NK-92 treated with Interleukin-12 subunit alpha and Interleukin-12 subunit beta, amount 100 ng/mL, for 24 hours (cell line): ENCODE results near the gene VIPR2.
"Not testable (repeated sequence)": the region's sequence is repeated elsewhere in the genome, so short reads cannot be mapped to it uniquely, and the experiment has no call there.

Experiments
- DNase-seq: peaks from one replicate; lab custom pipeline; 2025; lab: John Stamatoyannopoulos, UW

VIPR2 gene, protein sequence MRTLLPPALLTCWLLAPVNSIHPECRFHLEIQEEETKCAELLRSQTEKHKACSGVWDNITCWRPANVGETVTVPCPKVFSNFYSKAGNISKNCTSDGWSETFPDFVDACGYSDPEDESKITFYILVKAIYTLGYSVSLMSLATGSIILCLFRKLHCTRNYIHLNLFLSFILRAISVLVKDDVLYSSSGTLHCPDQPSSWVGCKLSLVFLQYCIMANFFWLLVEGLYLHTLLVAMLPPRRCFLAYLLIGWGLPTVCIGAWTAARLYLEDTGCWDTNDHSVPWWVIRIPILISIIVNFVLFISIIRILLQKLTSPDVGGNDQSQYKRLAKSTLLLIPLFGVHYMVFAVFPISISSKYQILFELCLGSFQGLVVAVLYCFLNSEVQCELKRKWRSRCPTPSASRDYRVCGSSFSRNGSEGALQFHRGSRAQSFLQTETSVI

DNA sequence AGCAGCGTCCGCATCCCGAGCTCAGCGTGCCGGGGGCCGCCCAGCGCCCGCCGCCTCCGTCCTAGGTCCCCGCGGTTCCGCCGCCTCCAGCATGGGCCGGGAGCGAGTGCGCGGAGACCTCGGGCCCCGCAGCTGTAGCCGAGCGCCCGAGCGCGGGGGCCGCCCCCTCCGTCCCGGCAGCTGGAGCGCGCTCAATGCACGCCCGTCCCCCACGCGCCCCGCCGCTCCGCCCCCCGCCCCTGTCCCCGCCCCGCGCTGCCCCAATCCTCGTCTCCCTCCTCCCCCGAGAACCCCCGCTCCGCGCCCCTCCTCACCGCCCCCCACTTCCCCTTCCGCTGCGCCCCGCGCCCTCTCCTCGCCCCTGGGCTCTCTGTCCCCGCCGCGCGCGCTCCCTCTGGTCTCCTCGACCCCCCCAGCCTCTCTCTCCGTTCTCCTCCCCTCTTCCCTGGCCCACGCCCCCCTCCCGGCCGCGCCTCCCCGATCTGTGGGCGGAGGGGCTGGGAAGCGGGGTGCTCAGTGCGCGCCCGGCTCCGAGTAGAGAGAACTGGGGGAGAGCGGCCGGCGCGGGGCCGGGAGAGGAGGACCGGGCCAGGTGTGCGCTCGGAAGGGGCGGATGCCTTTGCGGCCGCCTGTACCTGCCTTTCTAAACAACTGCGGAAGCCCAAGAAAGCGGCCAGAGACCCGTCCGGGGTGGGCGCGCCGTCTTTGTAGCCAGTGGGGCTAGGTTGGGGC, at the start of gene VIPR2:
Gene VIPR2 (minus strand): TSS at position 110 of the 732 bp plus-strand sequence. CDS start 96 bp downstream, at position 14.
- no peak for DNase-seq

DNA sequence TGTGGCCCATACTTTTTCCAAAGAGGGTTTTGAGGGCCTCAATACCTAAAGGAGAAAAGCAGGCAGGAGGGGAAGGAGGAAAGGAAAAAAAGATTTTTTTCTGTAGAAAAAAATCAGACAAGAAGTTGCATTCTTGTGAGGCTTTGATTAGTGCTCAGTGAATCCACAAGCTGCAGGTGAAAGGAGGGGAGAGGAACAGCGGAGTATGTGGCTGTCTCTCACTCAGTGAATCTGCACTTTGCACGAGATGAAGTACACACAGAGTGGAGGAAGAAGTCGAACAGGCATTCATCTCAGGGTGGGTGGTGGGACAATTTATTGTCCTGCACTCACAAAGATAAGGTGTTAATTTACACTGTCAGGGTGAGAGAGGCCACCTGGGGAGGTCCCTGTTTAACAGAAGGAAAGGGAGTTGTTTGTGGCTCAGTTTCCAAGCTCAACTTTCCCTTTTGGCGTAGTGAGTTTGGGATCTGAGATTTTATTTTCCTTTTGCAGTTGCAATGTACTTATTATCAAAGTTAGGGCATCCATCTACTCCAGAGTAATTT, 49.0 kb upstream of the VIPR2 start:
- no peak for DNase-seq

DNA sequence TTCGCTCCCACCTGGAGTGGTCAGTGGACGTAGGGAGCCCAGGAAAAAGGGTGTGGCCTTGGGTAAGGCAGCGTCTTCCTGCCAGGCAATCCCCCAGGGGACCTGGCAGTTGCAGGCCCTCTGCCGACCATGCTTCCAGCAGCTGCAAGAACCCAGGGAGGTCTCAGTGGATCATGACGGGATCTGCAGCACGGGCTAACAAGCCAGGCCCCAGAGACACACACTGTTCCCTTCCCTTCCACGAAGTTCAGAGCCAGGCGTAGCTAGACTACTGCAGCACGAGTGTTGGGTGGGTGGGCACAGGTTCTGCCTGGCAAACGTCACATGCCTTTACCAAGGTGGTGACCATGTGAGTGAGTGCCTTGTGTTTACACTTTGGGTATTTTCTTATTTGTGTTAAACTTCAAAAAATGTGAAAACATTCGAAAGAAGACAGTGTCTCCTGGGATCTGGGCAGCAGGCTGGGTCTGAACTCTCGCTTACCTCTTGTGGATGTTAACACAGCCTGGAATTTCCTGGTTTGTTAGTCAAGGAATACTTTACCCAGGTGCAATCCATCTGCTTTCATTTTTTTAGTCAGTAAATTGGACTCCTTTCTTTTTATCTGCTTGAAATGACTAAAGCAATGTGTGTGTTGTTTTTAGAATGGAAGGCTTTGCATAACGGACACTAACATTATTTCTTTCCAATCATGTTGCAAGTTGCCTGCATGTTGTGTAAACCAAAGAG, 48.2 kb upstream of the VIPR2 start:
- DNase-seq: no peak

DNA sequence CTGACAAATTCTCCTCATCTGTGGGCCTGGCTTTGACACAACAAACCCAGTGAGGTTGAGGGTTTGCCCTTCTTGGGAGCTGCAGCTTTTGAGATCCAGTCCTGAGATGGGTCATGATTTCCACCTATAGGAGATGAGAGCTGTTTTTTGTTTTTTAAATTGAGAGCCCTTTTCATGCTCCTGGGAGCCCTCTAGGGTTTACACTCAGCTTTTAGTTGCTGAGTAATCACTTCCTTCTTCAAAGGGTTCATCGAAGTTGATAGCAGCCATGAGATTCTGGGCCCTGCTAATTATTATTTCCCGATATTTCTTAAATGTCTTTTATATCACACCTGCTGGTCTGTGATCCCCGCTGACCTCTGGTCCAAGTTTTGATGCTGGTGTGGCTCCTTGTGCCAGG, 47.3 kb upstream of the VIPR2 start:
- DNase-seq: no peak

DNA sequence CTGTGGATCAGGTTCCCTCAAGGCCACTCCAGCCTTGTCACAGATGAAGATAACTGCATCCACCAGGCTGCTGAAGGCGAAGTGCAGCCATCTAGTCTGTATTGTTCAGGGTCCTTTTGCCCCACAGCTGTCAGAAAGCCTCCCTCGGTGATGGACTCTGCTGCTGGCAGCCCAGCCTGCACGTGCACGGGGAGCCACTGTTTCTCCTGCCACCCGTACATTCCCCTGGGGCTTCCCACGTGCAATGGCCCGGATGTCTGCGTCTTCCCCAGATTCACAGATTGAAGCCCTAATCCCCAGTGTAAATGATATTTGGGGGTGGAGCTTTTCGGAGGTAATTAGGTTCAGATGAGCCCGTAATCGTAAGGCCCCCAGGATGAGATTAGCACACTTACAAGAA, 46.6 kb upstream of the VIPR2 start:
- DNase-seq: no peak

DNA sequence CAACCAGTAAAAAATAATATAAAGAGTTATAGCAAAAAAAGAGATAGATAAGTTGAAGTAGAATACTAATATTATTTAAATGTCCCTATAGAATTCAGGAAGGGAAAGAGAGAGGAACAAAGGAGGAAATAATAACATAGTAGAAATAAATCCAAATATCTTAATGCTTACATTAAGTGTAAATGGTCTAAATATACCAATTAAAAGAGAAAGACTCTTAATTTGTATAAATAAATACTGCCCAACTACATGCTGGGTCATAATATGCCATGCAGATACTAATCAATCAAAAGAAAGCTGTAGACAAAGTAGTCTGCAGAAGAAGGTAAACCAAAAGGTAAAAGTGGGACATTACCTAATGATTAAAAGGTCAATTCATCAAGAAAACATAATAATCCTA, 43.3 kb upstream of the VIPR2 start:
- DNase-seq: no peak

DNA sequence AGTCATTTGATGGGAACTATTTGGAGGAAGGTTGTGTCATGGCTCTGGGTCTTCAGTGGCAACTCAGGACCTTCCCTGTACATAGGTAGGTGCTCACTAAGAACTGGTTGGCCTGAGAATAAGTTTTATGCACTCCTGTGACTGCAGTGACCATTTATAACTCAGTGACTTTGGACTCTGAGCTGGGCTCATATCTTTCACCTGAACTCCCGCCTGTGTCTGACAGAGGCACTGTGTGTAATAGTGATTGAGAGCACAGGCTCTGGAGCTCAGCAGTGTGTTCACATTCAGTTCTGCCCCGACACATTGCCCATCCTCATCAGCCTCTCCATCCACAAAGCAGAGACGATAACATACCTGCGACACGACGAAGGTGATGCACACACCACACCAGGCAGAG, 34.6 kb upstream of the VIPR2 start:
- no peak for DNase-seq

DNA sequence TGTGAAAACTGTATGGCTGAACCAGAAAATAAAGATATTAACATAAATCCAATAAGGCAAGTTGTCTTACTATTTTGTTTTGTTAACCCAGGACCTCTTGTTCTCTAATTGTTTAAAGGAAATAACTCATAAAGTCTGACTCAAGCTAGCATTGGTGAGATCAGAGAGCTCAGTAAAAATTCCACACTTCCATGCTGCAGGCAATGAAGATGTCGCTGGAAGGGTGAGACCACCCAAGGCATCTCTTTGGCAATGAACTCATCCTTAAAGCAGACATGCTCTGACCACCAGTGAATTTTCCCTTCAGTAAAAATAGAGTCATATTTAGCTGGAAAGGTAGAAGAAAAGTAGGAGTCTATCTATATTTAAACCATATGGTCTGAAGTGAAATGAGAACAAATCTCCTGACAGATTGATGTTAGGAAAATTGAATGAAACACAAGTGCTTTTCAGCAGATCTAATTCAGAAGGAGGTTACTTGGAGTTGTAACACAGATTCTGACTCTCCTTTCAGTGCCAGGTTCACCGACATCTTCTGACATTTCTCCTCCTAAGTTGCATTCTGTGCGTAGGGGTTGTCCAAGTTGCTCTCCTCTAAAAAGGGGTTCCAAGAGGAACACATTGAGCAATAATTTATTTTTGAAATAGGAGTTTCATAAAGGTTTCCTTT, 32.8 kb upstream of the VIPR2 start:
- DNase-seq: no peak

DNA sequence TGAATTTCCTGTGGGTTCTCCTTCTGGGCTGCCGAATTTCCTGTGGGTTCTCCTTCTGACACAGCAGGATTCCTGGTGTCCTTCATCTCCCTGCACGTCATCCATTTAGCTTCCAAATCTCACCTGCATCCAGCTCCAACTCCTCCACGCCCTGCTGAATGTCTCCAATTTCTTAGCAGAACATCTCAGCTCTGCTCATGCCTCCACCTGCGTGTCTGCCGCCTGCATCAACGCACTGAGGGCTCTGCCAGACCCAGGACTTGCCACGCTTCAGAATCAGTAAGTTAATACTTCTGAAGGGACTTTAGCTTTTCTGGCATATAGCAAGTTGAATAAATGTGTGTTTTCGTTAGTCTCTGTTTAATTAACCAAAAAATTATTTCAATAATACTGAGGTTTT, 31.1 kb upstream of the VIPR2 start:
- no peak for DNase-seq

DNA sequence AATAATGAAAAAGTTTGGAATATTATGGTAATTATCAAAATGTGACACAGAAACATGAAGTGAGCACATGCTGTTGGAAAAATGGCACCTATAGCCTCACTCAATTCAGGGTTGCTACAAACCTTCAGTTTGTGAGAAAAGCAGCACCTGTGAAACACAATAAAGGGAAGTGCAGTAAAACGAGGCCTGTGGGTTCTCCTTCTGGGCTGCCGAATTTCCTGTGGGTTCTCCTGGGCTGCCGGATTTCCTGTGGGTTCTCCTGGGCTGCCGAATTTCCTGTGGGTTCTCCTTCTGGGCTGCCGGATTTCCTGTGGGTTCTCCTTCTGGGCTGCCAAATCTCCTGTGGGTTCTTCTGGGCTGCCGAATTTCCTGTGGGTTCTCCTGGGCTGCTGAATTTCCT, 30.4 kb upstream of the VIPR2 start:
- not testable (repeated sequence) for DNase-seq

DNA sequence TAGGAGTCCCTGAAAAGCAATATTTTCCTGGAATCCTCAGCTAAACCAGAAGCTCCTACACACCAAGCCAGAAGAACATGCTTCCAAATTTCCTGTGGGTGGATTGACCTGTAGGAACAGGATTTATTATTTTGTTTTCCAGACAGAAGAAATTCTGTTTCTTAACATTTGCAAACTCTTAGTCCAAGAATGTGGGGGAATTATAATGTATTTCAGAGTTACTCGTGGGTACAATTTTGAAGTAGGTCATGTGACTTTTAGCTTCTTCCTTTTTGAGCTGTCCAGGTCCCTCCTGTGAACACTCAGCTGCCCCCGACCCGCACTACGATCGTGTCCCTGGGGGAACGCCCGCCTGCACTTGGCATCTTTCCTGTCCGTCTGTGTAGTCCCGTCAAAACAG, 27.7 kb upstream of the VIPR2 start:
- DNase-seq: no peak

DNA sequence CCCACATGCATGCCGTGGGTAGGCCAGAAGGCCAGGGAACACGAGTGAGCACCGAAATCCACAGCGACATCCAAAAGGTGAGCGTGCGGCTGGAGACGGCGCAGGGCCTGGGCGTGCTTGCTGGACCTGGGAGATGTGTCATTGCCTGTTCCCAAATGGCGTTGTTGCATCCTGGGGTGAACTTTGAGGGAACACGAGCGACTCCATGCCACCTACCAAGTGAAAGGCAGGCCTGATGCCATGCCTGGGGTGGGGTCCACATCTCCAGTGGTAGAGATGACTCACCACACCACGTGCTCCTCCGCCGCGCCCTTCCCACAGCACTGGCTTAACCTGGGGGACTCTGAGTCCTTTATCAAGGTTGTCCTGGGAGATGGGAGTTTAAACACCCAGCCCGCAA, 24.7 kb upstream of the VIPR2 start:
- DNase-seq: no peak

DNA sequence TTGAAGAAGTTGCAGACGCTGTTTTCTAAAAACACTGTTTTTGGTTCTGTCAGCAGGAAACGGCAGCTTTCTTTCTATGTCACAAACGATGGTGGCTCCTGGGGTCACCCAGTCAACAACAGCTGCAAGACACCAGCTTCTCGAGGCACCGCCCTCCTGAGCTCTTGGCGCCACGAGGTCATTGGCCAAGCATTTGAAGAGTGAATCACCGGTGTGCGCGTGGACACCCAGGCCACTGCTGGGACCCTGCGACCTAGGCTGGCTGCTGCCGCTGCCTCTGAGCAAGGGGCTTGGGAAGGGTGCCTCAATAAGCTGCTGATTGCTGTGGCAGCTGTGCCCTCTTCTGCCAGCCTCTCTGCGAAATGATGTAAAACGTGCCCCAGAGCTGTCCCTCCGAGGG, 22.5 kb upstream of the VIPR2 start:
- no peak for DNase-seq

DNA sequence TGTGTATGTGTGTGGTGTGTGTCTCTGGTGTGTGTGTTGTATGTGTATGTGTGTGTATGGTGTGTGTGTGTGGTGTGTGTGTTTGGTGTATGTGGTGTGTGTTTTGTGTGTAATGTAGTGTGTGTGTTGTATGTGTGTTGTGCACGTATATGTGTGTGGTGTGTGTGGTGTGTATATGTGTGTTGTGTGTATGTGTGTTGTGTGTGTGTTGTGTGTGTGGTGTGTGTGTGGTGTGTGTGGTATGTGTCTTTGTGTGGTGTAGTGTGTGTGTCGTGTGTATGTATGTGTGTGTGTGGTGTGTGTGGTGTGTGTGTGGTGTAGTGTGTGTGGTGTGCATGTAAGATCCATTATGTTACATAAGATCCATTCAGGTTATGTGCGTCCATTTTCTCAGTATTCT, 21.9 kb upstream of the VIPR2 start:
- no peak for DNase-seq

DNA sequence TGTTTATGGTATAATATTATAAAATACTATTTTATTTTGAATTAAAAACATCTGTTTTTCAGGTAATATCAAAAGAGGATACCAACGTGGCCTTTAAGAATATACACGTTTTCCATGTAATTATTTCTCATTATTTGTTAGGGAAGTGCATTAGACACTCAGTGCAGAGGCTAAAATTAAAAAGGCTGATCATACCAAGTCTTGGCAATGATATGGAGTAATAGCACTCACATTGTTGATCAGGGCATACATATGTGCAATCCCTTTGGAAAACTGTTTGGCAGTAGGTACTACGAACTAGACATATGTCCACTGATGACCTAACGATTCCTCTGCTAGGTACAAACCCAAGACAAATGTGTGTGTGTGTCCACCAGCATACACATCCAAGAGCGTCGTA, 20.7 kb upstream of the VIPR2 start:
- DNase-seq: no peak

DNA sequence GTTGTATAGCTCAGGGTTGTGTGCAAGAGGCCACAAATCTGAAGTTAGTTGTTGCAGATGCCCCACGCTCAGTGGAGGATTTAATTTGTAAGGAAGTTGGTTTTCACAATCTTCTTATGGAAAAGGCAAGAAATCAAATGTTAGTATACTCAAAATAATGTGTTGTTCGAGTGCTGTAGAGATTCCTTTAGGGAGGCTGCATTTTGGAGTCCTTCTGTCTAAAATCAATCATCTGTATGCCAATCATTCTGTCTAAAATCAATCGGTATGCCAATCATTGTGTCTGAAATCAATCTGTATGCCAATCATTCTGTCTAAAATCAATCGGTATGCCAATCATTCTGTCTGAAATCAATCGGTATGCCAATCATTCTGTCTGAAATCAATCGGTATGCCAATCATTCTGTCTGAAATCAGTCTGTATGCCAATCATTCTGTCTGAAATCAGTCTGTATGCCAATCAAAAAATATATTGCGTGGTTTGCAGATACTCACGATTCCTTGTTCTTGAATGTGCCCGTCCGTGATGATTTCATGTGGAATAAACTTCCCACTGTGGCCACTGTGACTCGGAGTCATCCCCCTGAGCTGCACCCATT, 19.1 kb upstream of the VIPR2 start:
- DNase-seq: not testable (repeated sequence)

DNA sequence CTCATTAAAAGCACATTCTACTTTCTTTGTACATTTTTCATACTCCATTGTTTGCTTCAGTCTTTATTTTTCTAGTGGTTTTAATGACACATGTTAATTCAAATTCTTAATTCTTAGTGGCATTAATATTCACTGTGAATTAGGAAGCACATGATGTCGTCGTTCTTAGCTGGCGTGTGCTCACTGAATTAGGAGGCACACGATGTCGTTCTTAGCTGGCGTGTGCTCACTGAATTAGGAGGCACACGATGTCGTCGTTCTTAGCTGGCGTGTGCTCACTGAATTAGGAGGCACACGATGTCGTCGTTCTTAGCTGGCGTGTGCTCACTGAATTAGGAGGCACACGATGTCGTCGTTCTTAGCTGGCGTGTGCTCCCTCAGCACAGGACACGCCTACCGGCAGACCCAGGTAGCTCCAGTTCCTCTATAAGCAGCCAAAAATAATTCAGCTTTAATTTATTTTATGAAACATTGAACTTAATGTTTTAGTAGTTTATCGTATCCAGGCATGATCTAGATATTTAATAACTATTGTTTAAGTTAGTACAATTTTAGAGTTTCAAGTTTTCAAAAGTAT, 17.5 kb upstream of the VIPR2 start:
- not testable (repeated sequence) for DNase-seq

DNA sequence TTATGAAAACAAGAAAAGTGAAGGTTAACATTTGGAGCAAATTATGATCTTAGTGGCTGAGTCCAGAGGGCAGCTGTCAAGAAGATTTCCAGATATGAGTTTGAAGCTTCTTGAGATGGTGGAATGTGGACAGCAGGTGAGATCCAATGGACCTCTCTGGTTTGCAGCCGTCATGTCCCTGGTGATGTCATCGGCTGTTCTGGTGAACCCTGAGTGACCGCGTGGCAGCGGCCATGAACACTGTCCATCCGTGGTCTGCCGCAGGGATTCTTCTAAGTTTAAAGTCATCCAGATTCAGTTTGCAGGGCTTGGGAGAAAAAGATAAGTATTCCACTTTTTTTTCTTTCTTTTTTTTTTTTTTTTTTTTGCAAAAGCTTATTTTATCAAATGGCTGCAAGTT, 15.8 kb upstream of the VIPR2 start:
- DNase-seq: no peak

DNA sequence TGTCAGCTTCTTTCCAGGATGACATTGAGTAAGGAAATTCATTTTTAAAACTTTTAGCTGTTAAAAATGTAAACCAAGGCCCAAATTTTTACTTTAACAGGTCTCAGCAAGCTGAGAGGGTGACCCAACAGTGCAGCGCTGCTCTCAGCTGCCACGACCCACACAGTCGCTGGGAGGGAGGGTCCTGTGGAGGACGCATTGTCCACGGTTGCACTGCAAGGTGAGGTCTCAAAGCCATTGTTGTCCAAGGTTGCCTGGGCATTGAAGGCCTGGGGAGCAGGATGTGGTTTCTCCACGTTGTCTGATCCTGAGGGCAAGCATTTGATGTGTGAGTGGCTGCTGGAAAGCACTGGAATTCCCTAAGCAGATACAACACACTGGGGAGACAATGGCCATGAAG, 15.1 kb upstream of the VIPR2 start:
- DNase-seq: no peak

DNA sequence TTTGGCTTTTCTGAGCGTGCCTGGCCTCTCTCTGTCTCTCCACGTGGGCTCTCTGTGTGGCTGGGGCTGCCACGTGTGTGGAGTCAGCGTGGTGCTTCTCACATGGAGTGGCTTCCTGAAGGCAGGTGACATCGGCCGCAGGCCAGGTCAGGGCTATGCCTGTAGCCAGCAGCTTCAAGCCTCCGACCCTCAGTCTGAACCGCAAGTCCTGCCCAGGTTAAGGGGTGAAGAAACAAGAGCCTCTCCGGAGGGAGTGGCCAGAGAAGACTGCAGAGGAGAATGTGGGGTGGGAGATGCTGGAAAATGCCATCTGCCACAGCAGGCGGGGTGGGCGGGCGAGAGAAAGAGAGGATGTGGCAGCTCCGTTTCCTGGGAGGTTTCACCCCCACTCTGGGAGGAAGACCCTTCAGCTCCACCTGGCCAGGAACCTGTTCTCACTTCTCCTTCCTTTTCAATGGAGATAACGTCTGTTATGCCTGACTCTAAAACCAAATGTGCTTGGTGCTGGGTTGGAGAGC, 14.3 kb upstream of the VIPR2 start:
- no peak for DNase-seq
